GM12873 (cell line): ENCODE data around the gene YBX3.

ENCODE experiments used
- TF ChIP-seq, protein P1 (sequence below): IDR thresholded peaks from 2 replicates; pipeline ENCODE4 v1.5.1; 2012; ENCODE audit warnings: low read depth, mild to moderate bottlenecking, moderate library complexity, low read length, control low read depth; ENCODE audit not compliant: insufficient read depth; ENCODE audit errors: missing control alignments

YBX3 gene

DNA sequence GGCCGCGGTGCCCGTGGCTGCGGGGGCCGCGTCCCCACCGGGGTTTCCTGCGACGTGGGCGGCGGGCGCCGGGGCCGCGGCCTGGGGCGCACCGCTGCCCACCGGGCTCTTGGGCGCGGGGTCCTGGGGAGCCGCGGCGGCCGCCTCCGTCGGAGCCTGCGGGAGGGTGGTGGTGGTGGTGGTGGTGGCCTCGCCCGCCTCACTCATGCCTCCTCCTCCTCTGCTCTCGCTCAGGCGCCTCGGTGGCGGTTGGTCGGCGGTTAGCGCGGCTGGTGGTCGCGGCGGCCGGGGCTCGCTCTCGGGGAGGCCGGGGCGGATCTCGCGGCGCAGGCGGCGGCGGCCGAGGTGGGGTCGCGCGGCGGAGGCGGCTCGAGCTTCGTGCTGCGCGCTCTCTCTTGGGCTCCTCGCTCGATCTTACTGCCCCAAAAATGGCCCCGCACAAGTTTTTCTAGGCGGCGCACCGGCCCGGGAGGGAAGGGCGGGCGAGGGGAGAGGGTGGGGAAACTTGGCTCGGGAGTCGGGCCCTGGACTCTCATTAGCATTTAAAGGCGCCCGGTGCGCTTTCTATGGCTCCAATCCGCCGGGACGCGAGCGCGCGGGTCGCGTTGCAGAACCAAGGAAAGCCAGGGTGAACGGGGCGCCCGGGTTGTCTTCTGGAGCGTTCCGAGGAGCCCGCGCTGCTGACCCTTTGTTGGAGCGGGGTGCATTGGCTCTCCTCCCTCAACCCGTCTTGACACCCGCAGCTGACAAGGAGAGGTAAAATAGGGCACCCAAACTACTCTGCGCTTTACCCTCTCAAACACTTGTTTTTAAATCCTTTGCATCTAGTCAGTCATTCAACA, at the start of gene YBX3:
Gene YBX3 (minus strand): TSS at position 419 of the 842 bp plus-strand sequence. CDS start 212 bp downstream, at position 207.
- TF ChIP-seq, protein P1, sequence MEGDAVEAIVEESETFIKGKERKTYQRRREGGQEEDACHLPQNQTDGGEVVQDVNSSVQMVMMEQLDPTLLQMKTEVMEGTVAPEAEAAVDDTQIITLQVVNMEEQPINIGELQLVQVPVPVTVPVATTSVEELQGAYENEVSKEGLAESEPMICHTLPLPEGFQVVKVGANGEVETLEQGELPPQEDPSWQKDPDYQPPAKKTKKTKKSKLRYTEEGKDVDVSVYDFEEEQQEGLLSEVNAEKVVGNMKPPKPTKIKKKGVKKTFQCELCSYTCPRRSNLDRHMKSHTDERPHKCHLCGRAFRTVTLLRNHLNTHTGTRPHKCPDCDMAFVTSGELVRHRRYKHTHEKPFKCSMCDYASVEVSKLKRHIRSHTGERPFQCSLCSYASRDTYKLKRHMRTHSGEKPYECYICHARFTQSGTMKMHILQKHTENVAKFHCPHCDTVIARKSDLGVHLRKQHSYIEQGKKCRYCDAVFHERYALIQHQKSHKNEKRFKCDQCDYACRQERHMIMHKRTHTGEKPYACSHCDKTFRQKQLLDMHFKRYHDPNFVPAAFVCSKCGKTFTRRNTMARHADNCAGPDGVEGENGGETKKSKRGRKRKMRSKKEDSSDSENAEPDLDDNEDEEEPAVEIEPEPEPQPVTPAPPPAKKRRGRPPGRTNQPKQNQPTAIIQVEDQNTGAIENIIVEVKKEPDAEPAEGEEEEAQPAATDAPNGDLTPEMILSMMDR, result no peak

DNA sequence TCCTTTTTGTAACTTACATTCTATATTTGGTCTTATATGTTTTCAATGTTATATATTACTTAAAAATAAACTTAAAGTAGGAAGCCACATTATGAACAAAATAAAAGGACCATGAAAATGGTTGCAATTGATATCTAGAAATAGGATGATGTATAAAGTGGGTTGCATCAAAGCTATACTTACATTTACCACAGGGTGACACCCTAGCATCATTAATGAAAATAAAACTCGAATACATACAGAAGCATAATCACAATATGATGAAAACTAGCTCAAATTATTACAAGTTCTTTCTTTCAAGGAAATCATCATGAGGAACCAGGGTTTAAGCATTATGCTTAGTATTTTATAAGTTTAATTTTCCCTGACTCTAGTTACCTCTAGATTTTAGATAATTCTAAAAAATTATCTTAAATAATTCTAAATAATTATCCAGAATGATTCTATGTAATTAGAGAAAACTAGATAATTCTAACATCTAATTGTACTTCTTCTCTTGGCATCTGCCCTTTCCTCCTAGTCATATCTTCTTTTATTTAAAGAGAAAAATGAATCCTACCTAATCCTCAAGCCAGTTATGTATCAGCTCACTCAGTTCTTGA, 48.1 kb upstream of the YBX3 start:
- TF ChIP-seq, protein P1, result peak; percentile 42

DNA sequence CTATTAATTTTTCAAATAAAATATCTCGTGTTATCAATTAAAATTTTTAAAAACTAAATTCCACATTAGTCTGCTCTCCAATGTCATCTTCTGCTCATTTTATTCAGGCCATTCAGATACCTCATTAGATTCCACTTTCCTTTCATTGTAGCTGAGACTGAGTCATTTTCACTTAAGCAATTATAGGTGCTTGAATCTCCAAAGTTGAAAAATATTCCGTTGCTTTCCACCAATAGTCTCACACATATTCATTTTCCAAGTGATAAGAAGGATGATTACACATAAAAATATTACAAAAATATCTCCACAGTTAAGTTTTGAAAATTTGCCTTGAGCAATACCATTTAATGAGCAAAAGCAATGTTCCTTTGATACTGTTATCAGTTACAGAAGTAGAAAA, 36.5 kb upstream of the YBX3 start:
- TF ChIP-seq, protein P1, result no peak

DNA sequence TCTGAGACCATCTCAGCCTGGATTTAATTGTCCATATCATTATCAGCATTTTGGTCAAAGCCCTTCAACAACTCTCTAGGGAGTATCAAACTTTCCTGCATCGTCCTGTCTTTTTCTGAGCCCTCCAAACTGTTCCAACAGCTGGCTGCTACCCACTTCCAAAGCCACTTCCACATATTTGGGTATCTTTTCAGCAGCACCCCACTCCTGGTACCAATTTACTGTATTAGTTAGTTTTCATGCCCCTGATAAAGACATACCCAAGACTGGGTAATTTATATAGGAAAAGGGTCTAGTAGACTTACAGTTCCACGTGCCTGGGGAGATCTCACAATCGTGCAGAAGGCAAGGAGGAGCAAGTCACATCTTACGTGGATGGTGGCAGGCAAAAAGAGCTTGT, 33.1 kb upstream of the YBX3 start:
- TF ChIP-seq, protein P1, result no peak

DNA sequence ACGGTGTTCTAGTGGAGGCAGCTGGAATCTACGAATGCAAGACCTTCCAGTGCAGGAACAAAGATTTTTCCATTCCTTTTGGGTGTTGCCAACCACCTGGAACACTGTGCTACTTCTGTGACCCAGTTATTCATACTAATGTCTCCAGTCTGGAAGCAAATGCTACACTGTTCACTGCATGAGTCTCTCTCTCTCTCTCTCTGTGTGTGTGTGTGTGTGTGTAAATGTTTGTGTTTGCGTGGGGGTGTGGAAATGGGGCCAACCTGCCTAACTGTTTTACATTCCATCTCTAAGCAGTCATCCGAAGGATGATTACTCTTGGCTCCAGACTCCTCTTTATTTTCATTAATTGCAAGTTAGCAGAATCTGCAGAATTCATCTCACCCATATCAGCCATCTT, 29.9 kb upstream of the YBX3 start:
- TF ChIP-seq, protein P1, result no peak

DNA sequence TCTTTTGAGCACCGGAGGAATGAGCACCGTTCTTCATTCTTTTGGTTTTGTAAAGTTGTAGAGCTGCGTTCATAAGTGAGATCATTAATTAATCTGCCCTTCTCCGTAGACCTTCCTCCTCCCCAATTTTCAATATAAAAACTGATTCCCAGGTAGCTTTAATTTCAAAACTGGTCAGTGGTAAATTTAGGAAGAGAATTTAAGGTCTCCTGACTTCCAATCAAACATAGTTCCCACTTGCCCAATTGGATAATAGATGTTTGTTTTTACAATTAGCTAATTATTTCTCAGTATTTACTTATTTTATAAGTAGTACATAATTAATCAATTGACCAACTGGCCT, 27.2 kb upstream of the YBX3 start:
- TF ChIP-seq, protein P1, result no peak

DNA sequence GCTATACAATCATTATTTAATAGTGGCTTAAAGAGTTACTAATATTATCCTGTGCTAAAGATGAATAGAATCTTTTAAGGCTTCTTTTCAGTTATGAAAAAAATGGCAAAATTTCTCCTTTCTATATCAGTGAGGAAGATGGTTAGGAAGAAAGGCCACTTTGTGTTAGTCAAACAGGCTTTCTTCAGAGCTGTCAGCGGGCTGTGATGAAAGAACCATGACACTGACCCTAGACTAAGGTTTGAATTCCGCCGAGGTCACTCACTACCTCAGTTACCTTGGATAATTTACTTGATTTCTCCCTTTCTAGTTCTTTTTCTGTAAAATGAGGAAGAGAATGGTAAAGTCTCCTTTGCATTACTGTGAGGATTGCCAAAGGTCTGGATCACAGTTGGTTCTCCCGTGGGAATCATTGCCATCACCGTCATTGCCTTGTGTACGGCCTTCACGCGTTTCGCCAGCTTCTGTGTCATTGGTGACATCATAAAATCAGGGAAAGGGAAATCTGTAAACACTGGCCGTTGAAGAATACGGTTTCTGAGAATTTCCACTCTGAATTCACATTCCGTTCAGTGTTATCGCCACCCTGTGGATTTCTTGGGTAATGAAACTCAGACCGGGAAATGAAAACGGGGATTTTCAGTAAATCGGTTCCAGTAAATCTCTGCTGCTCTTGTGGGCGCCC, 26.7 kb upstream of the YBX3 start:
- TF ChIP-seq, protein P1, result peak; percentile 84
